ENCODE measurements around the gene INTS15. TPM values are rescaled to one million over a fixed set of nuclear protein-coding genes. Genes with fewer than 3 reads are reported as not detected.

Gene INTS15
- total and polyA plus RNA-seq, 2 donors (not counting 3 experiments of a cell fraction or from before 2014, with no cell fraction given) = 35.7 to 51.6 TPM

DNA sequence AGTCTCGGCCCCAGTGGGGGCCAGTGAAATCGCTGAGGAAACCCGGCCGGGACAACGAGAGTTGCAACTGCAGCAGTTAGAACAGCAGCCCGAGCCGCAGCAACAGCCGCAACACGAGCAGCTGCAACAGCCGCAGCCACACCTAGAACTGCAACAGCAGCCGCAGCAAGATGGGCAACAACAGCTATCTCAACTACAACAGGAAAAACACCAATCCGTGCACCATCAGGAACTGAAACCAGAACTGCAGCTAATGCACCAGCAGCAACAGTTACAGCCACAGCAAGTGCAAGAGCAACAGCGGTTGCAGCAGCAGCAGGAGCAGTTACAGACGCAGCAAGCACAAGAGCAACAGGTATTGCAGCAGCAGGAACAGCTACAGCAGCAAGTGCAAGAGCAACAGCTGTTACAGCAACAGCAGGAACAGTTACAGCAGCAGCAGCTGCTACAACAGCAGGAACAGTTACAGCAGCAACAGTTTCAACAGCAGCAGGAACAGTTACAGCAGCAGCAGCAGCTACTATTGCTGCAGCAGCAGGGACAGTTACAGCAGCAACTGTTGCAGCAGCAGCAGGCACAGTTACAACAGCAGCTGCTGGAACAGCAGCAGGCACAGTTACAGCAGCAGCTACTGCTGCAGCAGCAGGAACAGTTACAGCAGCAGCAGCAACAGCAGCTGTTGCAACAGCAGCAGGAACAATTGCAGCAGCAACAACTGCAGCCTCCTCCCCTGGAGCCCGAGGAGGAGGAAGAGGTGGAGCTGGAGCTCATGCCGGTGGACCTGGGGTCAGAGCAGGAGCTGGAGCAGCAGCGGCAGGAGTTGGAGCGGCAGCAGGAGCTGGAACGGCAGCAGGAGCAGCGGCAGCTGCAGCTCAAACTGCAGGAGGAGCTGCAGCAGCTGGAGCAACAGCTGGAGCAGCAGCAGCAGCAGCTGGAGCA is 31.6 kb downstream of the INTS15 start:
- intact Hi-C loops (cut with micrococcal nuclease) = no loop called here

More for the DNA sequence above, 31.6 kb downstream of the INTS15 start:
- FAIRE-seq (no peak), DNase-seq (ENCODE audit: low read depth, low spot score) (no peak)
- no peaks in the 10 kb centered on the region for H4K20me1 ChIP-seq (replicated peaks; ENCODE audit: control insufficient read depth, extremely low read depth, insufficient read depth, low read length)
- H3K27me3 ChIP-seq (ENCODE audit: control insufficient read depth in 2 of 2, insufficient read depth in 2 of 2, low read length in 2 of 2) = peaks cover 4% of the 10 kb centered on the region in 2 experiments
- no peaks in the 10 kb centered on the region for H3K36me3 ChIP-seq (ENCODE audit: control insufficient read depth in 2 of 2, extremely low read depth in 1 of 2, insufficient read depth in 2 of 2, low read length in 2 of 2)
- no TSS peak for BruUV-seq (replicated peaks)
- CTCF ChIA-PET = interaction anchor here (1.4 to 1.7 kb wide), 3 partner anchors 9 to 63 kb away, joined by 3 to 5 read pairs (median 4); no protein-coding TSS in a partner anchor
- dilution Hi-C loops (cut with MboI; ENCODE audit: extremely low pct_ligation_motif_present, low sequenced_read_pairs) = no loop called here
- no peak overlapping the region for H3K4me3 ChIP-seq (replicated peaks in 1 of 3; ENCODE audit: insufficient read depth in 1 of 3, low read depth in 1 of 3, low read length in 3 of 3)
- H3K9me3 ChIP-seq (replicated peaks; ENCODE audit: control insufficient read depth, insufficient read depth, low read length) = no peaks in the 10 kb centered on the region
- no peaks in the 10 kb centered on the region for H3K9me1 ChIP-seq (replicated peaks; ENCODE audit: control insufficient read depth, extremely low read depth, insufficient read depth, low read length)
- POLR2A ChIA-PET = no interaction called here
- H3K79me2 ChIP-seq (ENCODE audit: control insufficient read depth, insufficient read depth, low read length) = no peaks in the 10 kb centered on the region
- H2AFZ ChIP-seq (ENCODE audit: low read depth, low read length) = no peak overlapping the region
- no peak overlapping the region for H3K4me2 ChIP-seq (ENCODE audit: insufficient read depth, low read length)
- H3K9ac ChIP-seq (replicated peaks; ENCODE audit: extremely low read depth, insufficient read depth, low read length) = no peak overlapping the region
- no peak overlapping the region for H3K27ac ChIP-seq (ENCODE audit: insufficient read depth, low read depth, low read length)
- no peaks in the 10 kb centered on the region for H3K4me1 ChIP-seq (ENCODE audit: control insufficient read depth, extremely low read depth, insufficient read depth, low read length)
- TF ChIP-seq JUN (IDR thresholded peaks at IDR 0.05; ENCODE audit: borderline replicate concordance, insufficient read depth, insufficient read length, low read depth) (no peak), POLR2AphosphoS5 (IDR thresholded peaks at IDR 0.05; ENCODE audit: insufficient read depth, low read depth, low read length) (no peak), GATA2 (IDR thresholded peaks at IDR 0.05; ENCODE audit: insufficient read depth, insufficient read length, low read depth, low read length) (no peak), MYC (IDR thresholded peaks at IDR 0.05; ENCODE audit: low read depth, low read length) (no peak), POLR2A (IDR thresholded peaks at IDR 0.05; ENCODE audit: low read depth, low read length) (no peak), EZH2 (IDR thresholded peaks at IDR 0.05; ENCODE audit: borderline replicate concordance, low read depth, low read length, severe bottlenecking) (no peak), FOS (IDR thresholded peaks at IDR 0.05; ENCODE audit: borderline replicate concordance, insufficient read depth, low read length) (no peak)
- TF ChIP-seq, protein P1, sequence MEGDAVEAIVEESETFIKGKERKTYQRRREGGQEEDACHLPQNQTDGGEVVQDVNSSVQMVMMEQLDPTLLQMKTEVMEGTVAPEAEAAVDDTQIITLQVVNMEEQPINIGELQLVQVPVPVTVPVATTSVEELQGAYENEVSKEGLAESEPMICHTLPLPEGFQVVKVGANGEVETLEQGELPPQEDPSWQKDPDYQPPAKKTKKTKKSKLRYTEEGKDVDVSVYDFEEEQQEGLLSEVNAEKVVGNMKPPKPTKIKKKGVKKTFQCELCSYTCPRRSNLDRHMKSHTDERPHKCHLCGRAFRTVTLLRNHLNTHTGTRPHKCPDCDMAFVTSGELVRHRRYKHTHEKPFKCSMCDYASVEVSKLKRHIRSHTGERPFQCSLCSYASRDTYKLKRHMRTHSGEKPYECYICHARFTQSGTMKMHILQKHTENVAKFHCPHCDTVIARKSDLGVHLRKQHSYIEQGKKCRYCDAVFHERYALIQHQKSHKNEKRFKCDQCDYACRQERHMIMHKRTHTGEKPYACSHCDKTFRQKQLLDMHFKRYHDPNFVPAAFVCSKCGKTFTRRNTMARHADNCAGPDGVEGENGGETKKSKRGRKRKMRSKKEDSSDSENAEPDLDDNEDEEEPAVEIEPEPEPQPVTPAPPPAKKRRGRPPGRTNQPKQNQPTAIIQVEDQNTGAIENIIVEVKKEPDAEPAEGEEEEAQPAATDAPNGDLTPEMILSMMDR (IDR thresholded peaks at IDR 0.05; ENCODE audit: extremely low read depth in 1 of 2, insufficient read depth in 1 of 2, low read depth in 1 of 2, low read length in 2 of 2) = no peak
- TF ChIP-seq, protein P2, sequence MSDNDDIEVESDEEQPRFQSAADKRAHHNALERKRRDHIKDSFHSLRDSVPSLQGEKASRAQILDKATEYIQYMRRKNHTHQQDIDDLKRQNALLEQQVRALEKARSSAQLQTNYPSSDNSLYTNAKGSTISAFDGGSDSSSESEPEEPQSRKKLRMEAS (IDR thresholded peaks at IDR 0.05; ENCODE audit: insufficient read depth, insufficient read length) = no peak
